GM21390 (cell line): ENCODE measurements around the gene HOXD9.

ENCODE experiments used
- ATAC-seq: cut with Tn5 transposase; IDR thresholded peaks from one replicate; pipeline ENCODE4 v1.9.1; 2021; ENCODE audit not compliant: unreplicated experiment

Gene HOXD9

GRCh38 chr2:176110415-176111308, 11.9 kb upstream of the HOXD9 start:
- ATAC-seq = no peak

DNA sequence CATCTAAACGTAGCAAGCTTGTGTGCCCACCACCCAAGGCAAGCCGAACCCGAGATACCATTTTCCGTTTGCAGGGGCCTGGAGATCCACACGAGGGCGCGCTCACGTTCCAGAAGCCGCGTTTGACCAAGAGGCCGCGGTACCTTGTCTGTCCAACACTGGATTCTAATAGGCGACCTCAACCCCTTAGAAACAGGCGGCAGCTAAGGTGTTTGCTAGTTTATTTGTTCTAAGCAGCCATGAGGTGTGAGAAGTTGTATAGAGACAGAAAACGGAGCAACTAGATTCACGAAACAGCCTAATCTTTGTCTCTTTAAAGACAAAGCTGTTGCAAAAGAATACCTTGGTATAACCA, 11.2 kb upstream of the HOXD9 start:
- ATAC-seq = no peak

GRCh38 chr2:176111846-176112374, 10.6 kb upstream of the HOXD9 start:
- no peak for ATAC-seq

- no peak for ATAC-seq
Measured at GRCh38 chr2:176112375-176113302, 9.9 kb upstream of the HOXD9 start.

- no peak for ATAC-seq
Measured at GRCh38 chr2:176114120-176114929, 8.2 kb upstream of the HOXD9 start.

DNA sequence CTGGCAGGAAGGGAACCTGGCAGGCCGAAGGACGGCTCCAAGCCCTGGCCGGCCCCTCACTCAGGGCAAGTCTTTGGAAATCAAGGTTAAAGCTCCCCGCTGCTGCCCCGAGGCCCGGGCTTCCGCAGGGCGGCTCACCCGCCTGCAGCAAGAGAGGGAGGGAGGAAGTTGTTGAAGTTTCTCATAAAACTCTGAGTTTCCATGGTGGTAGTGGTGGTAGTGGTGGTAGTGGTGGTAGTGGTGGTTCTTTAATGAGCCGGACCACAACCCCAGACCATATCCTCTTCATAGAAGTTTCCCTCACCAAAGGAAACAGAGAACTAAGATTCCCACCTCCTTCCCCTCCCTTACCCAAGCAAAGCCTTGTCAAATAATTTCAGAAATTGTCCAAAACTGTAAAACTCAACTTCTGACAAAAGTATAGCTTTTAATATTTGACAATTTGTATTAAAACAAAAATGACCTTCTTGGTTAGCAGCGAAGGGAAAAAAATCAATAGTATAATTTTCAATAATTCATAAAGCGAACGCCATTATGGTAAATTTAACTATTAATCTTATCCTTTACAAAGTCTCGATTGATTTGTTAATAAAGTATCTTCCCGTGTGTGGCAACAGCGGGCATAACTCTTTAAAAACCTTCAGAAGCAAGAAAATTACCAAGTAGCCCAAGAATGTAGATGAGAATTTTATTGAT, 7.4 kb upstream of the HOXD9 start:
- ATAC-seq = no peak

DNA sequence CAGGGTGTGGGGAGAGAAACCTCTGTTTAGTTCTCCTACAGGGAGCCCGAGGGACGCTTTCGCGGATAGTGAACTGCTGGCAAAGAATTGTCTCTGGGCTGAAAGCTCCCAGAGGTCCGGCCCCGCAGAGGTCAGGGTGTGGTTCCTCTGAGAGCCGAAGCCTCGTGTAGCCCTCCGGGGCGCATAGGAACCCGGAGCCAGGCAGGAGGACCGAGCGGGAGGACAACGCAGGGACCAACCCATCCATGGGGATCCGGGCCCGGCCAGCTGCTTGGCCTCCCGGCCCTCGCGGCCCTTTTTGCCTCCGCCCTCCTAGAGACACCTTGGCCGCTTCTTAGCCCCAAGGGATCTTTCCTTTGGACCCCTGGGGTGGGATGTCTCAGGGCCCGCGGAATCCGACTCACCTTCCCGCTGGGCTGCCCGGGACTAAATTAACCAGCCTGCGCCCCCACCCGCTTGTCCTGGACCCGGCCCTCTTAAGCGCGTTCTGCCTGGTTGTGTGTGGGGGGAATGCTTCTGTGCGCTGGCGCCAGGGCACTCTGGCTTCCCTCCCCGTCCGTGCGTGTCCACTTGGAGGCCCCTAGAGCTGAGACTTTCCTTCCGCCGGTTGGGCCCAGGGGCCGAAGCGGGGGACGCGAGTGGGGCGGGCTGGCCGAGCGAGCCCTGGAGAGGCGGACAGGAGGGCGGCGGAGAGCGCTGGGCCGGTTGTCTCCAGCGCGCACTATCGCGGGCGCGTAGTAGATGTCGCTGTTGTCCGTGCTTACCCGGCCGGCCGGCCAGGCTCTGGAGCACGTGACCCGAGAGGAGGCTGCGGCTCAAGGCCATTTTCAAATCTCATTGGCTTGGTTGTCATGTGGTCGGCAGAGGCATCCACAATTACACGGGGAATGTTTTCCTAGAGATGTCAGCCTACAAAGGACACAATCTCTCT, 6.4 kb upstream of the HOXD9 start, which contains the start of gene HOXD10:
Gene HOXD10 (plus strand): TSS at position 896 of the 931 bp plus-strand sequence. CDS start 56 bp downstream, outside the sequence.
- no peak for ATAC-seq

GRCh38 chr2:176117162-176117822, 5.2 kb upstream of the HOXD9 start:
- no peak for ATAC-seq

DNA sequence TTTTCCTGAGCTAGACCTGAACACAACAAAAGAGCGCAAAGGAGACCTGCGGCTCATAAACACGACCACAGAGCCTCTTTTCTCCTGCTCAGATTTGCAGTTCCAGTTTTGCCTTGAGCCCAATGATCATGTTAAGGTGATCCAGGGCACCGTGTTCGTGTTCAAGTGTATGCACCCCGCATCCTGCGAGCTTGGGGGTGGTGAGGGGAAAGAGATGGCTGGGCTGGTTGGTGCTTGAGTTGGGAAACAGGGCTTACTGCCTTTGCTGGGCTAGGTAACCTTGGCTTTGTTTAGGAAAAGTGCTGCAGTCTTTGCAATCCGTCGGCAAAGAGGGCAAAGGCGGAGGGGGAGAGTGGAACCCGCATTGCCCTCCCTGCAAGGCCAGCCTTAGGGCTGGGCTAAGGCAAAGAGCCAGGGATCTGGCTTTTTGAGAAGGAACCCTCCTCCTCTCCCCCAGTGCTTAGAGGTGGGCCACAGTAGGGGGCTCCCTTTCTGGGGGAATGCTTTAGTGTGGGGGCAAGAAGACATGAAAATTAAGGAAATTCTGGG, 4.6 kb upstream of the HOXD9 start:
- no peak for ATAC-seq

DNA sequence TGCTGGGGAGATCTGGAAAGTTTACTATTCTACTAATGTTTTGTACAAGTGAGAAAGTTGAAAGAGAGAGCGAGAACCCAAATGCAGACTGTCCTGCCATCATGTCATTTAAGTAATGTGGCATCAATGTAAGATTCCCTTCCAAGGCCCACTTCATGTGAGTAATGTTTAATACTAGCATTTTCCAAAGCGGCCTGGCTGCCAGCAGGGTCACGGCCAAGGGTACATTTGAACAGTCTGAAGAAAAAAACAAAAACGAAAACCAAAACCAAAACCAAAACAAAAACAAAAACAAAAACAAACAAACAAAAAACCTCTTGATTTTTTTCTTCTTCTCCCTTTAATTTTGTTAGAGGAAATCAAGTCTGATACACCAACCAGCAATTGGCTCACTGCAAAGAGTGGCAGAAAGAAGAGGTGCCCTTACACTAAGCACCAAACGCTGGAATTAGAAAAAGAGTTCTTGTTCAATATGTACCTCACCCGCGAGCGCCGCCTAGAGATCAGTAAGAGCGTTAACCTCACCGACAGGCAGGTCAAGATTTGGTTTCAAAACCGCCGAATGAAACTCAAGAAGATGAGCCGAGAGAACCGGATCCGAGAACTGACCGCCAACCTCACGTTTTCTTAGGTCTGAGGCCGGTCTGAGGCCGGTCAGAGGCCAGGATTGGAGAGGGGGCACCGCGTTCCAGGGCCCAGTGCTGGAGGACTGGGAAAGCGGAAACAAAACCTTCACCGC, 3.7 kb upstream of the HOXD9 start:
- ATAC-seq = no peak

DNA sequence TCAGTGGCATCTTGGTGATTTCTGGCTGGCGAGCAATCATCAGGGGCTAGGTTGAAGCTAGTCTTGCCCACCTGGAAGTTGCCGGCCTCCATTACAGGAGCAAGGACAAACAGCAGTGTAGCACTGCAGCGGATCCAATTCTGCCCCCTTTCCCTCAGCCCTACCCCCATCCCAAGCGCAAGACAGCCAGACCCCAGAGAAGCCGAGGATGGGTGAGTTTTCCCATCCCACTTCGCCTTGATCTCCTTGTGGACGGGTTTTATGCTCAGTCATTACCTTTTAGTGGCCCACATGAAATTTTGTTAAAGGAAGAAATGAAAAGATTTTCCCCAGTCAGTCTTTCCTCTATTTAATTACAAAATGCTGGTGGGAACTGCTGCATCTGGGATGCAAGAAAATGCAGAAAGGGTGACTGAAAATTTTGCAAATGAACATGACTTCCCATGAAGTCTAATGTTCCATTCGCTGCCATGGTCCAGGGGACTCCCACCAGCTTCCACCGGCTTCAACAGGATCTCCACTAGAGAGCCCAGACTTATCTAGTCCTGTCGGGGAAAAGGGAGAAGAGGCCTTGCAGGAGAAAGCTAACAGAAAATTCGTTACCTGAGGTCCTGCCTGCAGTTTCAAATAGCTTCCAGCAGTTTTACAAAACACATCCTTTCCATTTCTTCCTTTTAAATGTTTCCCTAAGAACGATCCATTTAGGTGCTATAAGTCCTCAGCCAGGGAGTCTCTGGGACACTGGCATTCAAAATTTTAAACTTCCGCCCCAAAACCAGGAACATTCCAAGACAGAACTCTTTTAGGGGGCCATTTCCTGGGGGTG, 1.9 kb upstream of the HOXD9 start:
- no peak for ATAC-seq

- ATAC-seq = no peak
Measured at GRCh38 chr2:176121190-176122051, 1.1 kb upstream of the HOXD9 start.

DNA sequence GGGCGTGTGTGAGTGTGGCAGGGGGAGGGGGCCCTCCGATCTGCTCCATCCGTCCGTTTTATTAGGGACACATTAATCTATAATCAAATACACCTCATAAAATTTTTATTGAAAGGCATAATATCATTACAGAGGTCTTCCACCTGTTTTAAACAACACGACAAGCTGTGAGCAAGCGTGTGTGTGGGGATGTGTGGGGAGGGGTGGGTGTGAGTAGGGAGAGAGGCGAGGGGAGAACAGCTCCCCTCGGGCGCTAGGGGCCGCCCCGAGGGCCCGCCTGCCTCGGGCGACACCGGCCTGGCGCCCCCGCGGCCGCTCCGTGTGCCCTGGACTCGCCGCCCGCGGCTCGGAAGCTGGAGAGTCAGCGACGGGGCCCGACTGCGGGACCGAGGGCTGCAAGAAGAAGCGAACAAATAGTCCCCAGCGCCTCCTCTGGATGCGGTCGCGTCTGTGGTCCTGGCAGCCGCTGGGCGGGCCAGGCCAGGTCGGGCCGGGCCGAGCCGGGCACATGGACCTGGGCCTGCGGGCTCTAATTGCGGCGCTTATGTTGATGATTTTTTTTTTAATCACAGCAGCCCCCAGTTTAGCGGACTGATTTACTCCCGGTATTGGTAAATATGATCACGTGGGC, 352 bp upstream of the HOXD9 start:
- no peak for ATAC-seq

DNA sequence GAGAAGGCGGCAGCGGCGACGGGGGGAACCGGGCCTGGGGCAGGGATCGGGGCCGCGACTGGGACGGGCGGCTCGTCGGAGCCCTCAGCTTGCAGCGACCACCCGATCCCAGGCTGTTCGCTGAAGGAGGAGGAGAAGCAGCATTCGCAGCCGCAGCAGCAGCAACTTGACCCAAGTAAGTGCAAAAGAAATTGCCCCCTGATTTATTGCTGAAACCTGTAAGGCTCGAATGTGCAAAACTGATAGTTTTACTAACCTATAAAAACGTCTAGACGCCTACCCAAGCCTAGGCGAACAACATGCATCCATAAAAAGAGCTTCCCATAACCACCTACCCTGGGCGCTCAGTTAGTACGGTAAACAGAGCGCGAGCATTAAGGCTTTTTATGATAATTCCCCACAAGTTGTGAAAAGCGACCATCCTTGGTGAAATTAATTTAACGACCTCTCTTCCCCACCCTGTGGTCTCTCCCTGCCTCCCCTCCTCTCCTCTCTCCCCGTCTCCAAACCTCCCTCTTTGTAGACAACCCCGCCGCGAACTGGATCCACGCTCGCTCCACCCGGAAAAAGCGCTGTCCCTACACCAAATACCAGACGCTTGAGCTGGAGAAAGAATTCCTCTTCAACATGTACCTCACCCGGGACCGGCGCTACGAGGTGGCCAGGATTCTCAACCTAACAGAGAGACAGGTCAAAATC, 1.0 kb downstream of the HOXD9 start:
- ATAC-seq = no peak
